Lower leg skin (tissue), 4 donors: Measurements from ENCODE around the gene CDK11A. TPM values are rescaled to one million over a fixed set of nuclear protein-coding genes. Genes with fewer than 3 reads are reported as not detected.
"Not testable (repeated sequence)": the region's sequence is repeated elsewhere in the genome, so short reads cannot be mapped to it uniquely, and the experiment has no call there.

Experiments
- DNase-seq, 2 donors: peaks; one replicate each; pipeline ENCODE4 v3.0.0-alpha.2; 2019; ENCODE audit warnings: low spot score in 2 of 2
- H3K4me3 ChIP-seq: fragments of 200-600 bp; sonication (generic); 2 replicates; pipeline ENCODE4 v1.5.1; 2017; ENCODE audit warnings: mild to moderate bottlenecking, low read depth; ENCODE audit not compliant: poor library complexity, severe bottlenecking
- POLR2A ChIP-seq, 2 donors: fragments of 450-650 bp; IDR thresholded peaks; one replicate each; pipeline ENCODE4 v1.6.1; 2016 to 2017; ENCODE audit warnings: antibody characterized with exemption in 2 of 2, mild to moderate bottlenecking in 1 of 2, moderate library complexity in 1 of 2
- WGBS, 2 donors: methylation state at CpG; one replicate each; pipeline ENCODE4 v1.1.5; 2018; 5-methylcytosine and 5-hydroxymethylcytosine counted together
- intact Hi-C: fragments of 100-400 bp; cut with DNase I; formaldehyde crosslinking; loops from one replicate; pipeline ENCODE4 v1.15.0; 2023; ENCODE audit warnings: low total_unique reads
- total RNA-seq, 4 donors: library from RNA; depleted of rRNA; stranded (reverse); fragments of >200 nt; gene quantifications; one replicate each; pipeline ENCODE4 v1.1.0, GENCODE V29; 2016

Gene CDK11A
- total RNA-seq, 4 donors from 2014 or later: 18.1 to 56.9 (median 27.7) TPM

- intact Hi-C loops: no loop called here
- H3K4me3 ChIP-seq: no peak overlapping the region
- TF ChIP-seq POLR2A (IDR thresholded peaks at IDR 0.05): no peak
- no peak for DNase-seq
- 90 to 91% methylated on average over 20 to 27 of the region's 27 CpGs for WGBS, 2 donors
Measured at GRCh38 chr1:1664941-1665814, 59.0 kb downstream of the CDK11A start.

- DNase-seq, intact Hi-C loops, H3K4me3 ChIP-seq: not testable (repeated sequence)
- WGBS, 2 donors: 65 to 66% methylated on average over 2 of the region's 11 CpGs
Measured at GRCh38 chr1:1664318-1664717, 59.8 kb downstream of the CDK11A start.

GRCh38 chr1:1662830-1663560, 61.2 kb downstream of the CDK11A start:
- 53 to 58% methylated on average over 15 of the region's 15 CpGs for WGBS, 2 donors
- H3K4me3 ChIP-seq, DNase-seq, intact Hi-C loops: not testable (repeated sequence)

GRCh38 chr1:1662392-1662791, 61.8 kb downstream of the CDK11A start:
- DNase-seq, H3K4me3 ChIP-seq, intact Hi-C loops: not testable (repeated sequence)
- WGBS, 2 donors: 58 to 61% methylated on average over 4 to 9 of the region's 9 CpGs

- WGBS, 2 donors: 0 to 1% methylated on average over 41 to 55 of the region's 96 CpGs
- DNase-seq: peak; percentile 87 to 98
- intact Hi-C loops: not testable (repeated sequence)
- peak within 1 kb of the TSS; percentile 63 for H3K4me3 ChIP-seq
Measured at GRCh38 chr1:1658583-1659549, 65.3 kb downstream of the CDK11A start, which contains the start of gene CDK11B. Gene CDK11B (minus strand): TSS chr1:1659004. CDS start chr1:1657485, 1,519 bp downstream.

Other genes with a start within 250 kb of the CDK11A start
- 10 to 100 TPM; 23.2 to 33.3 (median 26.9) TPM for gene ATAD3A, start 212.2 kb downstream of the CDK11A start, total RNA-seq
- 1 to 10 TPM in 2 of 4 donors, under 1 TPM in 1, not detected in 1; 0.57 to 2.6 (median 2.0) TPM for gene TMEM240, start 183.7 kb downstream of the CDK11A start, total RNA-seq
- gene SSU72, start 149.5 kb downstream of the CDK11A start, total RNA-seq: 100 to 1,000 TPM in 3 of 4 donors, 10 to 100 TPM in 1; 96.4 to 163 (median 123) TPM
- 10 to 100 TPM; 10.5 to 18.9 (median 13.3) TPM for gene FNDC10, start 124.2 kb downstream of the CDK11A start, total RNA-seq
- gene MIB2, start 108.9 kb downstream of the CDK11A start, total RNA-seq: 100 to 1,000 TPM; 117 to 216 (median 138) TPM
- 1 to 10 TPM; 2.1 to 3.9 (median 3.2) TPM for gene MMP23B, start 92.2 kb downstream of the CDK11A start, total RNA-seq
- 10 to 100 TPM; 19.4 to 42.3 (median 21.8) TPM for gene CDK11B, start 65.4 kb downstream of the CDK11A start, total RNA-seq
- gene SLC35E2B, start 31.6 kb downstream of the CDK11A start, total RNA-seq: 10 to 100 TPM; 16.1 to 48.4 (median 31.4) TPM
- gene NADK, start 54.1 kb upstream of the CDK11A start, total RNA-seq: 10 to 100 TPM; 45.4 to 58.0 (median 54.2) TPM
- gene GNB1, start 166.7 kb upstream of the CDK11A start, total RNA-seq: 100 to 1,000 TPM; 103 to 141 (median 123) TPM
- gene CALML6, start 190.9 kb upstream of the CDK11A start, total RNA-seq: under 1 TPM; 0.13 to 0.89 (median 0.65) TPM
- gene TMEM52, start 194.9 kb upstream of the CDK11A start, total RNA-seq: 1 to 10 TPM; 2.9 to 6.4 (median 4.1) TPM